Uterus (tissue), 4 donors: ENCODE results near the gene VARS2. TPM values are rescaled to one million over a fixed set of nuclear protein-coding genes. Genes with fewer than 3 reads are reported as not detected.
"Not testable (repeated sequence)": the region's sequence is repeated elsewhere in the genome, so short reads cannot be mapped to it uniquely, and the experiment has no call there.

Experiments used
- DNase-seq, 2 donors: peaks; one replicate each; pipeline ENCODE4 v3.0.0-alpha.2; 2019 to 2020
- H3K27ac ChIP-seq, 2 donors: fragments of 200-600 bp; sonication (generic); 1 replicate in 1 of 2; 2 replicates in 1 of 2; pipeline ENCODE4 v1.5.1; 2016 to 2018
- H3K27me3 ChIP-seq, 2 donors: fragments of 200-600 bp; sonication (generic); one replicate each; pipeline ENCODE4 v1.5.1; 2018 to 2019; ENCODE audit warnings: control low read depth in 1 of 2
- H3K36me3 ChIP-seq, 2 donors: fragments of 200-600 bp; sonication (generic); one replicate each; pipeline ENCODE4 v1.5.1; 2019; ENCODE audit warnings: control low read depth in 1 of 2
- H3K4me1 ChIP-seq, 2 donors: fragments of 200-600 bp; sonication (generic); one replicate each; pipeline ENCODE4 v1.5.1; 2018 to 2019; ENCODE audit warnings: control low read depth in 1 of 2
- H3K4me3 ChIP-seq, 2 donors: fragments of 200-600 bp; sonication (generic); 1 replicate in 1 of 2; 2 replicates in 1 of 2; pipeline ENCODE4 v1.5.1; 2018 to 2019; ENCODE audit warnings: mild to moderate bottlenecking in 1 of 2
- H3K9me3 ChIP-seq, 2 donors: fragments of 200-600 bp; sonication (generic); one replicate each; pipeline ENCODE4 v1.5.1; 2019; ENCODE audit warnings: control low read depth in 1 of 2
- POLR2A ChIP-seq, 2 donors: fragments of 450-650 bp; IDR thresholded peaks; one replicate each; pipeline ENCODE4 v1.6.1; 2016; ENCODE audit warnings: antibody characterized with exemption in 2 of 2, mild to moderate bottlenecking in 1 of 2, moderate library complexity in 1 of 2
- intact Hi-C: fragments of 100-400 bp; cut with DNase I; formaldehyde crosslinking; loops from one replicate; pipeline ENCODE4 v1.15.1; 2023; ENCODE audit warnings: low total_unique reads
- total RNA-seq, 4 donors: library from RNA; depleted of rRNA in 3 of 4; stranded (reverse); fragments of >200 nt in 3 of 4; gene quantifications; one replicate each; pipeline versions ENCODE4 v1.1.0 to v1.2.4, GENCODE V29; 2014 to 2023
- TF ChIP-seq, protein P1 (sequence below), 4 experiments: fragments of 200-600 bp in 2 of 4; fragments of 450-650 bp in 2 of 4; sonication (generic) in 2 of 4; IDR thresholded peaks; one replicate each; pipeline ENCODE4 v1.5.1; 2016 to 2019; ENCODE audit warnings: antibody characterized with exemption in 4 of 4, mild to moderate bottlenecking in 2 of 4, moderate library complexity in 1 of 4
- donor health status: DM: yes; HTN: yes; CAD: no.

VARS2 gene
- total RNA-seq, 4 donors from 2014 or later: 12.6 to 34.2 (median 22.4) TPM

DNA sequence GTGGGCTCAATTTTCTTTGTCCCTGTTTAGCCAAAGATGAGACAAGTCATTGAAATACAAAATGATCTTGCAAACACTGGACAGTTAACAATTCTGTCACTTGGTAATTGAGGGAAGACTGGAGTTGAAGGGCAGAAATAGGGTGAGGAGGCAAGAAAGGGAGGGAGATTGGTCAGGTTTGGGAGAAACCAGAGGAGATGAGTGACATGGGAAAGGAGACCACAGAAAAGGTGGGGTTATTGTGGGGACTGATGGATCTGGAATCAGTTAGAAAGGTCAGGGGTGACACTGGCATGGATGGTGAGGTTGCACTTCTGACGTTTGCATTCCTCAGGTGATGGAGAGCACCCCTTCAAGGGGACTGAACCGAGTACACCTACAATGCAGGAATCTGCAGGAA, 5.3 kb upstream of the VARS2 start:
- H3K4me1 ChIP-seq: peaks cover 0 to 7% of the 10 kb centered on the region in 2 donors
- H3K27ac ChIP-seq: peak overlapping the region in 1 of 2 donors; percentile 64
- TF ChIP-seq POLR2A (IDR thresholded peaks at IDR 0.05): no peak
- TF ChIP-seq, protein P1, sequence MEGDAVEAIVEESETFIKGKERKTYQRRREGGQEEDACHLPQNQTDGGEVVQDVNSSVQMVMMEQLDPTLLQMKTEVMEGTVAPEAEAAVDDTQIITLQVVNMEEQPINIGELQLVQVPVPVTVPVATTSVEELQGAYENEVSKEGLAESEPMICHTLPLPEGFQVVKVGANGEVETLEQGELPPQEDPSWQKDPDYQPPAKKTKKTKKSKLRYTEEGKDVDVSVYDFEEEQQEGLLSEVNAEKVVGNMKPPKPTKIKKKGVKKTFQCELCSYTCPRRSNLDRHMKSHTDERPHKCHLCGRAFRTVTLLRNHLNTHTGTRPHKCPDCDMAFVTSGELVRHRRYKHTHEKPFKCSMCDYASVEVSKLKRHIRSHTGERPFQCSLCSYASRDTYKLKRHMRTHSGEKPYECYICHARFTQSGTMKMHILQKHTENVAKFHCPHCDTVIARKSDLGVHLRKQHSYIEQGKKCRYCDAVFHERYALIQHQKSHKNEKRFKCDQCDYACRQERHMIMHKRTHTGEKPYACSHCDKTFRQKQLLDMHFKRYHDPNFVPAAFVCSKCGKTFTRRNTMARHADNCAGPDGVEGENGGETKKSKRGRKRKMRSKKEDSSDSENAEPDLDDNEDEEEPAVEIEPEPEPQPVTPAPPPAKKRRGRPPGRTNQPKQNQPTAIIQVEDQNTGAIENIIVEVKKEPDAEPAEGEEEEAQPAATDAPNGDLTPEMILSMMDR (IDR thresholded peaks at IDR 0.05): no peak
- no peaks in the 10 kb centered on the region for H3K36me3 ChIP-seq
- H3K4me3 ChIP-seq: peak overlapping the region; percentile 80 to 89
- DNase-seq: no peak
- no peaks in the 10 kb centered on the region for H3K9me3 ChIP-seq
- intact Hi-C loops: no loop called here
- no peaks in the 10 kb centered on the region for H3K27me3 ChIP-seq

- intact Hi-C loops, H3K27me3 ChIP-seq, H3K4me3 ChIP-seq, H3K9me3 ChIP-seq, DNase-seq, H3K36me3 ChIP-seq, H3K27ac ChIP-seq, H3K4me1 ChIP-seq: not testable (repeated sequence)
Observed at GRCh38 chr6:30910473-30910872, 3.6 kb upstream of the VARS2 start.

GRCh38 chr6:30912746-30913520, 1.1 kb upstream of the VARS2 start:
- no peak for DNase-seq
- no peak for TF ChIP-seq POLR2A (IDR thresholded peaks at IDR 0.05)
- TF ChIP-seq, protein P1 (IDR thresholded peaks at IDR 0.05): no peak
- intact Hi-C loops: no loop called here
- Histone ChIP-seq H3K27me3 (no peaks in the 10 kb centered on the region), H3K9me3 (no peaks in the 10 kb centered on the region), H3K27ac (peak overlapping the region; percentile 91 to 96), H3K4me1 (peaks cover 9 to 15% of the 10 kb centered on the region in 2 donors), H3K4me3 (no peak overlapping the region), H3K36me3 (no peaks in the 10 kb centered on the region)

- TF ChIP-seq POLR2A (IDR thresholded peaks at IDR 0.05): no peak
- TF ChIP-seq, protein P1 (IDR thresholded peaks at IDR 0.05): no peak
- intact Hi-C loops: no loop called here
- H3K27ac ChIP-seq: peak overlapping the region; percentile 91 to 96
- peak overlapping the region; percentile 47 to 48 for H3K4me3 ChIP-seq
- H3K36me3 ChIP-seq: no peaks in the 10 kb centered on the region
- DNase-seq: no peak
- no peaks in the 10 kb centered on the region for H3K27me3 ChIP-seq
- peaks cover 9 to 15% of the 10 kb centered on the region in 2 donors for H3K4me1 ChIP-seq
- H3K9me3 ChIP-seq: no peaks in the 10 kb centered on the region
Observed at GRCh38 chr6:30913721-30914075, 340 bp upstream of the VARS2 start.

DNA sequence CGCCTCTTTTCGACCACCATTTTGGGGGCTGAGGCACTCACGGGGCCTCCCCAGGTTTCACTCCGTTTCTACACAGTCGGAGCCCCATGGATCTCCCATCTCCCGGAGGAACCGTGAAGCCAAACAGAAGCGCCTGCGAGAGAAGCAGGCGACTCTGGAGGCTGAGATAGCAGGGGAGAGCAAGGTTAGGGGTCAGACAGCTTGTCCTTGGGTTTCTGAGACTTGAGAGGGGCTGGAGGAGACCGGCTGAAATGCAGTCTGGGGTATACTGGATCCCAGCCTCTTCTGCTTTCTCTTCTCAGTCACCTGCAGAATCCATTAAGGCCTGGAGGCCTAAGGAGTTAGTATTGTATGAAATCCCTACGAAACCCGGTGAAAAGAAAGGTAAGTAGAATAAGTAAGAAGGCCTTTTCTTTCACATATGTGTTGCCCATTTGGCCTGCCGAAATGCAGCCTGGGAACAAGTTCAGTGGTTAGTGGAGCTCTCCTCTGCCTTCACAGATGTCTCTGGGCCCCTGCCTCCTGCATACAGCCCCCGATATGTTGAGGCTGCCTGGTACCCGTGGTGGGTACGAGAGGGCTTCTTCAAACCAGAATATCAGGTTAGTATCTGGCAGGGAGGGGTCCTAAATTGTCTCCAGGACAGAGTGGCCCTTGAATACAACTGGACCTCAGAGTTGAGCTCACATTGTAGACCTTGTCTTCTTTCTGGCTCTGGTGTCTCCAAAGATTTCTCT, 984 bp downstream of the VARS2 start:
- TF ChIP-seq, protein P1 (IDR thresholded peaks at IDR 0.05): no peak
- TF ChIP-seq POLR2A (IDR thresholded peaks at IDR 0.05): no peak
- no peaks in the 10 kb centered on the region for H3K9me3 ChIP-seq
- intact Hi-C loops: loop anchor here (5.0 kb wide), 1 partner anchor 162 kb away; no protein-coding TSS in a partner anchor
- H3K36me3 ChIP-seq: no peaks in the 10 kb centered on the region
- H3K4me1 ChIP-seq: peaks cover 3 to 15% of the 10 kb centered on the region in 2 donors
- DNase-seq: peak in 1 of 2 donors; percentile 29
- no peaks in the 10 kb centered on the region for H3K27me3 ChIP-seq
- H3K27ac ChIP-seq: peak overlapping the region; percentile 91 to 96
- H3K4me3 ChIP-seq: peak overlapping the region; percentile 47 to 48
